ENCODE measurements around the gene UGT1A4.
"Not testable (repeated sequence)": the region's sequence is repeated elsewhere in the genome, so short reads cannot be mapped to it uniquely, and the experiment has no call there.

UGT1A4 gene

GRCh38 chr2:233690444-233690843 is 28.1 kb upstream of the UGT1A4 start:
- no peak overlapping the region for H3K4me3 Mint-ChIP-seq
- peaks cover 9% of the 10 kb centered on the region for H3K27me3 Mint-ChIP-seq
- H3K9me3 Mint-ChIP-seq: no peaks in the 10 kb centered on the region
- H3K27ac Mint-ChIP-seq: no peak overlapping the region
- no peaks in the 10 kb centered on the region for H3K36me3 Mint-ChIP-seq (ENCODE audit: low read depth)
- no peaks in the 10 kb centered on the region for H3K4me1 Mint-ChIP-seq (ENCODE audit: low read depth)

GRCh38 chr2:233691443-233692433 is 26.8 kb upstream of the UGT1A4 start:
- no peaks in the 10 kb centered on the region for H3K9me3 Mint-ChIP-seq
- H3K4me1 Mint-ChIP-seq (ENCODE audit: low read depth): no peaks in the 10 kb centered on the region
- no peak overlapping the region for H3K27ac Mint-ChIP-seq
- H3K4me3 Mint-ChIP-seq: no peak overlapping the region
- H3K36me3 Mint-ChIP-seq (ENCODE audit: low read depth): no peaks in the 10 kb centered on the region
- peaks cover 5% of the 10 kb centered on the region for H3K27me3 Mint-ChIP-seq

GRCh38 chr2:233692648-233693047 is 25.9 kb upstream of the UGT1A4 start, which contains the start of gene UGT1A6:
TSS of gene UGT1A6 (plus strand) at chr2:233692890. CDS start at chr2:233693005, 115 bp downstream.
- Mint-ChIP-seq H3K36me3 (ENCODE audit: low read depth) (no peaks in the 10 kb centered on the region), H3K4me1 (ENCODE audit: low read depth) (no peaks in the 10 kb centered on the region), H3K27me3 (peaks cover 4% of the 10 kb centered on the region)

GRCh38 chr2:233693963-233694362 is 24.6 kb upstream of the UGT1A4 start:
- Mint-ChIP-seq H3K4me3 (no peak overlapping the region), H3K9me3 (no peaks in the 10 kb centered on the region), H3K27me3 (peaks cover 4% of the 10 kb centered on the region), H3K27ac (no peak overlapping the region), H3K36me3 (ENCODE audit: low read depth) (no peaks in the 10 kb centered on the region), H3K4me1 (ENCODE audit: low read depth) (no peaks in the 10 kb centered on the region)

More at GRCh38 chr2:233692648-233693047, 25.9 kb upstream of the UGT1A4 start, which contains the start of gene UGT1A6:
- Mint-ChIP-seq H3K9me3 (no peaks in the 10 kb centered on the region), H3K4me3 (no peak within 1 kb of the TSS), H3K27ac (no peak within 1 kb of the TSS)

- no peaks in the 10 kb centered on the region for H3K36me3 Mint-ChIP-seq (ENCODE audit: low read depth)
- no peak overlapping the region for H3K27ac Mint-ChIP-seq
- no peaks in the 10 kb centered on the region for H3K27me3 Mint-ChIP-seq
- H3K4me1 Mint-ChIP-seq (ENCODE audit: low read depth): no peaks in the 10 kb centered on the region
- no peak overlapping the region for H3K4me3 Mint-ChIP-seq
- no peaks in the 10 kb centered on the region for H3K9me3 Mint-ChIP-seq
These were observed 19.8 kb upstream of the UGT1A4 start for GRCh38 chr2:233698740-233699139.

GRCh38 chr2:233699424-233700027 is 19.0 kb upstream of the UGT1A4 start:
- Mint-ChIP-seq H3K27me3 (no peaks in the 10 kb centered on the region), H3K27ac (no peak overlapping the region), H3K4me3 (no peak overlapping the region), H3K9me3 (no peaks in the 10 kb centered on the region), H3K4me1 (ENCODE audit: low read depth) (no peaks in the 10 kb centered on the region), H3K36me3 (ENCODE audit: low read depth) (no peaks in the 10 kb centered on the region)

- Mint-ChIP-seq H3K4me1 (ENCODE audit: low read depth) (no peaks in the 10 kb centered on the region), H3K27me3 (no peaks in the 10 kb centered on the region), H3K27ac (no peak overlapping the region), H3K4me3 (no peak overlapping the region), H3K36me3 (ENCODE audit: low read depth) (no peaks in the 10 kb centered on the region), H3K9me3 (no peaks in the 10 kb centered on the region)
These were observed 18.4 kb upstream of the UGT1A4 start for GRCh38 chr2:233700028-233700635.

- not testable (repeated sequence) for H3K36me3 Mint-ChIP-seq (ENCODE audit: low read depth); H3K4me3 Mint-ChIP-seq; H3K27ac Mint-ChIP-seq
These were observed 17.7 kb upstream of the UGT1A4 start for GRCh38 chr2:233700842-233701241.

GRCh38 chr2:233702238-233702637 is 16.3 kb upstream of the UGT1A4 start:
- Mint-ChIP-seq H3K36me3 (ENCODE audit: low read depth) (no peaks in the 10 kb centered on the region), H3K9me3 (no peaks in the 10 kb centered on the region), H3K27me3 (no peaks in the 10 kb centered on the region), H3K27ac (no peak overlapping the region), H3K4me3 (no peak overlapping the region), H3K4me1 (ENCODE audit: low read depth) (no peaks in the 10 kb centered on the region)

More at GRCh38 chr2:233700842-233701241, 17.7 kb upstream of the UGT1A4 start:
- not testable (repeated sequence) for H3K9me3 Mint-ChIP-seq; H3K27me3 Mint-ChIP-seq; H3K4me1 Mint-ChIP-seq (ENCODE audit: low read depth)

GRCh38 chr2:233705911-233706506 is 12.5 kb upstream of the UGT1A4 start:
- Mint-ChIP-seq H3K36me3 (ENCODE audit: low read depth) (no peaks in the 10 kb centered on the region), H3K4me3 (no peak overlapping the region), H3K27ac (no peak overlapping the region), H3K27me3 (peaks cover 5% of the 10 kb centered on the region), H3K4me1 (ENCODE audit: low read depth) (no peaks in the 10 kb centered on the region), H3K9me3 (no peaks in the 10 kb centered on the region)

GRCh38 chr2:233706720-233707119 is 11.8 kb upstream of the UGT1A4 start:
- Mint-ChIP-seq H3K9me3 (no peaks in the 10 kb centered on the region), H3K36me3 (ENCODE audit: low read depth) (no peaks in the 10 kb centered on the region), H3K4me3 (no peak overlapping the region), H3K4me1 (ENCODE audit: low read depth) (no peaks in the 10 kb centered on the region), H3K27ac (no peak overlapping the region), H3K27me3 (peaks cover 5% of the 10 kb centered on the region)

GRCh38 chr2:233707940-233708644 is 10.4 kb upstream of the UGT1A4 start:
- Mint-ChIP-seq H3K4me3 (no peak overlapping the region), H3K4me1 (ENCODE audit: low read depth) (no peaks in the 10 kb centered on the region), H3K27me3 (peaks cover 12% of the 10 kb centered on the region), H3K27ac (no peak overlapping the region), H3K9me3 (no peaks in the 10 kb centered on the region), H3K36me3 (ENCODE audit: low read depth) (no peaks in the 10 kb centered on the region)

GRCh38 chr2:233708942-233709341 is 9.6 kb upstream of the UGT1A4 start:
- Mint-ChIP-seq H3K4me3 (no peak overlapping the region), H3K36me3 (ENCODE audit: low read depth) (no peaks in the 10 kb centered on the region), H3K4me1 (ENCODE audit: low read depth) (no peaks in the 10 kb centered on the region), H3K9me3 (no peaks in the 10 kb centered on the region), H3K27ac (no peak overlapping the region), H3K27me3 (peaks cover 14% of the 10 kb centered on the region)

- H3K27me3 Mint-ChIP-seq: peaks cover 28% of the 10 kb centered on the region
- H3K36me3 Mint-ChIP-seq (ENCODE audit: low read depth): no peaks in the 10 kb centered on the region
- H3K4me3 Mint-ChIP-seq: no peak overlapping the region
- no peaks in the 10 kb centered on the region for H3K4me1 Mint-ChIP-seq (ENCODE audit: low read depth)
- no peaks in the 10 kb centered on the region for H3K9me3 Mint-ChIP-seq
- H3K27ac Mint-ChIP-seq: no peak overlapping the region
These were observed 7.1 kb upstream of the UGT1A4 start for GRCh38 chr2:233711312-233712008.
